NCI-H510A (cell line): ENCODE results near the gene ADGRG1.

ENCODE experiments used
- DNase-seq: peaks from one replicate; lab custom pipeline; 2025; lab: John Stamatoyannopoulos, UW

The ADGRG1 gene

DNA sequence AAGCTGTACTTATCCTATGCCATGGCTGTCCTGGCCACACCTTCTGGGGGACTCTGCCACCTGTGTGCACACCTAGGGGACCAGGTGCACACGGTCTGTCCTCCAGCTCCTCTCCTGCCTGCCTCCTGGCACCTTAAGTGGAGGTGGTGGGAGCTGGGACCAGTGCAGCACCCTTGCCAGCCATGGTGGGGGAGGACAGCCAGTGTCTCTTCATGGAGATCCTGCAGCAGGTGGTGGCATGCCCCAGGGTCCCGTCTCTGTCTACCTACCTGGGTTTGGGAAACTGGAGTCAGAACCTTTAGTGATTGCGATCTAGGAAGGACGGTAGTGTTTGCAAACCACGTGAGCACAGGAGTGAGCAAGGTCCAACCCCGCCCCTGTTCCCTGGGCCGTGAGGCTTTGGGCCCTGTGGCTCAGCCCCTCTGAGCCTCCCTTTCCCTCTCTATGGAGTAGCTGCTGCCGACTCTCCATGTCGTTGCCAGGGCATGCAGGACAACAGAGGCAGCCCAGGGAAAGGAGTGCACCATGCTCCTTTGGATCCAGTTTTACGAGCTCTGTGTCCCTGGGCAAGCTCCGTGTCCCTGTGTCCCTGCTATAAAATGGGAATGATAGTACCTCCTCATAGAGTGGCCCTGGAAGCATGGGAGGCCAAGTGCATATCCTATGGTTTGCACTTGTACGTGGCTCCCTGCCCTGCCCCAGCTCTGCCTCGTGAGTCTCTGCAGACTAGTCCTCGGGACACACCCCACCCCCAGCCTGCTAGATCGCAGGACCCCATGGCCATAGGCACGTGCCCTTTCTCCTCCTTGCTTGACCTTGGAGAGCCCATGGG lies 7.1 kb downstream of the ADGRG1 start:
- no peak for DNase-seq

DNA sequence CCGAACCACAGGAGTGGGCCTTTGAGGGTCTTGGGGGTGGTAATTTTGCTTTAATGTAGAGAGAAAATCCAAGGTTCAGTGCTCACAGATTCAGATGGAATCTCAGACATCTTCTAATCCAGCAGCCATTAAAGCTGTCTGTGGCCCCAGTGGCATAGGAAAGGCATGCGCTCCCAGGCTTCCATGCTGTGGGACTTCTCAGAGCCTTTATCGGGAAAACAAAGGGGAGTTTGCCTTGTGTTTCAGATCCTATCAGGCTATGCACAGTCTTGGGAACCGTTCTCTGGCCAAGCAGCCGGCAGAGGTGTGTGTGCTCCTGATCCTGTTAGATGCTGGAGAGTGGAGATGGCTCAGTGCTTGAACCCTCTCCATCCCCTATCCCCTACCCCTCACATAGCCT lies 7.8 kb downstream of the ADGRG1 start:
- no peak for DNase-seq

DNA sequence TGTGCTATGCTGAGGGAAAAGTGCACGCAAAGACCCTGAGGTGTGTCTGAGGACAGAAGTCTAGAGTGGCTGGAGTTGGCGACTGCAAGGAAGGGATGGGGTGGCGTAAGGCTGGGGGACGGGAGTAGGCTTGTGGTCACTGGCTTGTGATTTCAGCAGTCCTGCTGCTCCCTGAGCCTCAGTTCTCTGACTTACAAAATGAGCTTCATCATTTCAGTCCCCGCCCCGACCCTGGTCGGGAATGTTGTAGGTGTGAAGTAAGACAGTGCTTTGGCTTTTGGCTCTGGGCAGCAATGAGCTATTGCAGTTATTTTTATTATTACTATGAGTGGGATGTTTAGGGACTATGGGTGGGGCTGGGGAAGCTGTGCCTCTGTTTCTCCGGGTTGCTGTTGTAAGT lies 8.6 kb downstream of the ADGRG1 start:
- DNase-seq: no peak

DNA sequence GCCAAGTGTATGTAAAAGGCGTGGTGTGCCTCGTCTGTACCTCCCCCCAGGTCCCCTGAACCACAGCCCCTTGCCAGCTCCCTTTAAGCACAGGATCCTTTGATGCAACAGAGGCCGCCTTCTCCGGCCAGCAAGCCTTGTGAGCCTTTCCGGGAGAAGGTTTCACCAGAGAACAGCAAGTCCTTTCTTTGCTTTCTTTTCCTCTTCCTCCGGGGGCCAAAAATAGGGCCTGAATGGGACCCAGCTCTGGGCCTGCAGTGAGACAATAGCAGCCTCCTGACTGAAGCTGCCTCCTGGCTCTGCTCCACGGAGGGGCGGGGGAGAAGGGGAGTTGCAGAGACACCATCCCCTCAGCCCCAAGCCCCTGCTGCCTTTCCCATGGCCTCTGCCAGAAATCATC lies 9.0 kb downstream of the ADGRG1 start:
- DNase-seq: no peak

DNA sequence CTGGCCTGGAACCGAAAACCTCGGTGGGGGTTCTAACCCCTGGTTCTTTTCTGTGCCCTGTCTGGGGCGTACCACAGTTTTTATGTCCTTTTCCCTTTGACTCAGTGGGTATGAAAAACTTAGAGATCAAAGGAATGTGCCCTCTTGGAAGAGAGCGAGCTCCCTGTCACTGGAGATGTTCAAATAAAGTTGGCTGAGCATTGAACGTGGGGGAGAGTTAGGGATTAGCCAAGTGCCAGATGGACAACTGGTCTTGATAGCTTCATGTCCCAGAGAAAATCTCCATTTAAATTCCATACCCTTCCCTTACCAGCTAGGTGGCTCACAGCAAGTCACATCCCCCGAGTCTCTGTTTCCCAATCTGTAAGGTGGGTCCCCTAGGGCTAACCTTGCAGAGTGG lies 9.5 kb downstream of the ADGRG1 start:
- no peak for DNase-seq

DNA sequence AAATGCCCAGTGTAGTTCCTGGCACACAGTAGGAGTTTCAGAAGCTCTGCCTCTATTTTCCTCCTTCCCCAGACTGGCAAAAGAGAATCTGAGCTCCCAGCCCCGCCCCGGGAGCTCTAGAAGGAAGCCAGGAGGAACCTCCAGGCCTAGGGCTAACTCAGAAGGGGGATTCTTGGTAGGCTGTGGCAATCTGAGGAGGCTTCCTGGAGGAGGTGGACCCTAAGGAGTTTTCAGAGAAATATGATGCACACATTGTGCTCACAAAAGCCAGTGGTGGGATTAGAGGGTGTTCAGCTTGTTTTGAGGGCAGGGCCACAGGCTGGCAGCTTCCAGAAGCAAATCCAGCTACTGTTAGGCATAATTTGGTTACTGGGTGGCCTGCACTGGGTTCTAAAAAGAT lies 10.0 kb downstream of the ADGRG1 start:
- DNase-seq: no peak

DNA sequence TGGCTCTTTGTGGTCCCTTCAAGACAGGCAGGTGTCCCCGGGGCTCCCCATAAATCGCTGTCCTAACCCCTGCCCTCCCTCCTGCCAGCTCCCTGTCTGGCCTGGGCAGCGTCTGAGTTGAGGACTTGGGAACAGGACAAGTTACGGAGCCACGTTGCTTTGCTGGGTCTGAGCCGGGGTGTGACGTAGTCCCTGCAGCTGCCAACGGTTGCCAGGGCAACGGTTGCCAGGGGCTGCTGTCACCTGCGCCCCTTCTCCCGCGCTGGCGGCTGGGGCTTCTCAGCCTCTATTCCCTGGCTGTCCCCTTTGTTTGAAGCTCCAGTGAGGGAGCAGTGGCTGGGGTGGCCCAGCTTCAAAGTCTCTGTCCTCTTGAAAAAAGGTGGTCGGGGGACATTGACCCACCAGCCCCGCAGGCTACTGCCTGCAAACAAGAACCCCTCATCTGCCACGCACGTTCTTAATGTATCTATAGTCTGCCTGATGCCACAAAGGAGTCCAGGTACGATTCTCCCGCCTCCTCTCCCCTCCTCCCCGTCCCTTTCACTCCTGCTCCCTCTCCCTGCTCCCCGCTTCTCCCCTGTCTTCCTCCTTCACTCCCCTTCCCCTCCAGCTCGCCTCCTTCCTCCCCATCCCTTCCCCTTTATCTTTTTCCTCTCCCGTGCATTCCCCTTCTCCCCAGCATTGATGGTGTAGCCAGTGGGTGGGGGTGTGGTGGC lies 10.9 kb downstream of the ADGRG1 start:
- peak; percentile 59 for DNase-seq

DNA sequence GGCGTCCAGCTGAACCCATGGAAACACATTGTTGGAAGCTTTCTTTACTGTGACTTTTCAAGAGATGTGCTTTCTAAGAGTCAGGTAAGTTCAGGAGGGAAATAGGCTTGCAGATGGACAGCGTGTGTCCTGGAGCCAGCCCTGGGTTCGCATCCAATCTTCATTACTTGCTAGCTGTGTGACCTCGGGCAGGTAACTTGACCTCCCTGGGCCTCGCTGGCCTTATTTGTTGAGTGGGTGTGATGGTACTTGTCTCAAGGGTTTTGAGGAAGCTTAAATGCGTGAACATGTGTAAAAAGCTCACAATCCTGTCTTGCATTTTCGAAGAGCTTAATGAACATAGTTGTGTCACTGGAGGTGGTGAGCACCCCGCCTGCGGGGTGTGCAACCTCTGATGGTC lies 11.8 kb downstream of the ADGRG1 start:
- DNase-seq: no peak

DNA sequence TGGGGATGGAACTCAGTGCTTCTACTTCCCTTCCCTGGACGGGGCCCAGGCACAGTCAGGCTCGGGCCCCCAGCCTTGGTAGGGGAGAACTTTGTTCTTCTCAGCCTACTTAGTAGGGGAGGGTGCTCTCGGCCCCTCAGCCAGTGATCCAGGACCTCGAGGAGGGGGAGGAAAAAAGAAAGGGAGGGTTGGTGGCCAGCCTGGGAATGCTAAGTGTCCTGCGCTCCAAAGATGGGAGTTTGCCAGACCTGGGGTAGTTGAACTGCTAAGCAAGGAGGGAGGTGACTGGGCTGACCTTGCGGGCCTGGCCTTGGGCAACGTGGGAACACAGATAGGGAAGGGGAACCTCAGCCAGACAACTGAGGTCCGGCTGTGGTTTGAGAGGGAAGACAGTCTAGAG lies 12.2 kb downstream of the ADGRG1 start:
- DNase-seq: no peak

DNA sequence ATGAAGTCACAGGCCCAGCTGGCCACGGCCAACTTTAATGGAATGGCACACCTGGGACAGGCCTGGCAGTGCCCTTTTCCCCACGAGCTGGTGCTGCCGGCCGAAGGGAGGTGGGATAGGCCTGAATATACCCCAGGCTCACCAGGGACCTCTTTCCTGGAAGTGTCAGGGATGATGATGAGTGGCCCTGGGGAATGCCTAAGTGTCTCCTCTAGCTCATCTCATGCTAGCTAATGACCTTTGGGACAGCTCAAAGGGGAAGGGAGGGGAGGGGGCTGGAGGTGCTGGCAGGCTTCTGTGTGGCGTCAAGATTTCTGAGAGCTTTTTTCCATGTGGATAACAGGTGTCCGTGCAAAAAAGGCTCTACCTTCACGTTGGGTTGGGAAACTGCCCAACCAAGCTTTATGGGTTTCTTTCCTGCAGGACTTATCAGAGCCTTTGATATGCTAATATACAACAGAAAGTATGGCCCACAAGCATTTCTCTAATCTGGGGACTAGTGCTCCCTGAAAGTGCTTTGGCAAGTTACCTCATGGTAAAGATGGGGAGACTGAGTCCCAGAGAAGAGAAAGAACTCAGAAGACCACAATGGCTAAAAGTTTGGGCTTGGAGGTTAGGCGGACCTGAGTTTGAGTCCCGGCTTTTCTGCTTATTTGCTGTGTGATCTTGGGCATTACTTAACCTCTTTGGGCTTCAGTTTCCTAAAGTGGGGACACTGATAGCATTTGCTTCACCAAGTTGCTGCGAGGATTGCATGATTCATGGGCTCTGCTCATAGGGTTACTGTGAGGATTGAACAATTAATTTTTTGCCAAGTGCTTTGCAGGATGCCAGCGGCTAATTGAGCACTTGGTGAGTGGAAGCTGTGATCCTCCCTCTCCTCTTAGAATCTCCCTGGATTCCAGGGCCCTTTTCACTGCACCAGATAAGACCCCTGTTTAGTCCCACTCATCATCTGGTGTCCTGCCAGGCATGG lies 14.0 kb downstream of the ADGRG1 start:
- no peak for DNase-seq

DNA sequence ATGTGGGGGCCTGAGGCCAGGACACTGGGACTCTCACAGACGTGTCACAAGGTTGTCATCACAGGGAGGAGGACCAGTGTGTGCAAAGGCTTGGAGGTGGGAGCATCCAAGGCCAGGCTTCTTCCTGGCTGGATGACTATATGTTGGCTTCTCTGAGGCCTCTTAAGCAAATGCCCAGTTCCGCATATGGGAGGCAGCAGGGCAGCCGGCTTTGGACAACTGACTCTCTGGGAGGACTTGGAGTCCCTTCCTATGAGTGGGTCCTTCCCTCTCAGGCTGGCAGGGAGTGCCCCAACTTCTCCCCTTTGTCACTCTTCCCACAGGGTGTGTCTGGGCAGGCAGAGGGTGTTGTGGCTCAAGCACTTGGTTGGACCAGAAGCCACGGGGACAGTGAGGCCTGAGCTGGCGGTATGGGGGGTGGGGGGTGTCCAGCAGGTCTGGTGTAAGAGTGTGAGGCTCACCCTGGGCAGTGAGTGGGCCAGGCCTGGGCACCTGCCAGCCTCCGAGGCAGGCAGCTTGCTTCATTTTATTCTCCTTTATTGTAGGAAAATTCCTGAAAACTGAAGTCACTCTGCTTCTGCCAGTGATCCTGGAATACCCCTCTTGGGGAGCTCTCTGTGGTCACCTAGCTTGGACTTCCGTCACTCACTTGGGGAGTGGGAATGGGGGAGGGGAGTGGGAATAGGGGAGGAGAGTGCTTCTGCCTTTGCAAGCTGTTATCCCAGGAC lies 14.9 kb downstream of the ADGRG1 start:
- no peak for DNase-seq

DNA sequence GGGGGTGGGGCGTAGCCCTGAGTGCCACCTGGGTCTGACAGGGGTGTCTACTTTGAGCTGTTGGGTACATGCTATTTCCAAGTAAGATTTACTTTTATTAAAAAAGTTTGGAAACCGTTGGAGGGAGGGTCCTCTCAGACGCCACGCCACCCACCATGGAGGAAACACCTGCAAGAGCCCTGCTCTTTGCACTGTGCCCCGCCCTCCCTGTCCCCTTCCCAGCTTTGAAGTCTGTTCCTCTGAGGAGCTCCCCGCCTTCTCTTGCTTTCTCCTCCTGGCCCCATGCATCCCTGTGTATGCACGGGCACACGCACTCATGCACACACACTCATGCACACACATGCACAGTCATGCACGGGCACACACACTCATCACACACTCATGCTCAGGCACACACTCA lies 15.5 kb downstream of the ADGRG1 start:
- DNase-seq: no peak

DNA sequence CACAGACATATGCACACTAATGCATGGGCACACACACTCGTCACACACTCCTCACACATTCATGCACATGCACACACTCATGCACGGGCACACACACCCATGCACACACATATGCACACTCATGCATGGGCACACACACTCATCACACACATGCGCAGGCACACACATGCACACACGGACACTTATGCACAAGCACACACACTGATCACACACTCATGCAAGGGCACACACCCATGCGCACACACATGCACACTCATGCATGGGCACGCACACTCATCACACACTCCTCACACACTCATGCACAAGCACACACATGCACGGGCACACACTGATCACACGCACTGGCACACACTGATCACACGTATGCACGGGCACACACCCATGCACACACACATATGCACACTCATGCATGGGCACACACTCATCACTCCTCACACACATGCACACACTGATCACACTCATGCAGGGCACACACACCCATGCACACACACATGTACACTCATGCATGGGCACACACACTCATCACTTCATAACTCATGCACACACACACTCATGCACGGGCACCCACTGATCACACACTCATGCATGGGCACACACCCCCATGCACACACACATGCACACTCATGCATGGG lies 16.1 kb downstream of the ADGRG1 start:
- DNase-seq: no peak

DNA sequence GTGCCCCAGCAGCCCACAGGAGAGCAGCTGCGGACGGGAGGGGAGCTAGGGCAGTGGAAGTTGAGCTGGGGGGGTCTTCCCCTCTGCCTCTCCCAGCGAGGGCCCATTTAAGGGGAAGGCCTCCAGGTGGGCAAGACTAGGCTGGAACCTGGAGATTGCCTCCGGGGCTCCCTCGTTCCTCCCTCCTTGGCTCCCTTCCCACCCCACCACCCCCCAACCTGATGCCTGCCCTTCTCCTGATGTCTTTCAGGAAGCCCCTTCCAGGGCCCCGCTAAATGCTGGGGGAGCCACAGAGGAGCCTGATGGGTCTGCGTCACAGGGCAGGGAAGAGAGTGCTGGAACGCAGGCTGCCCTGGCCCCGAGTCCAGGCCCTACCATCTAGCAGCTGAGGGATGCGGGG lies 16.7 kb downstream of the ADGRG1 start:
- no peak for DNase-seq

DNA sequence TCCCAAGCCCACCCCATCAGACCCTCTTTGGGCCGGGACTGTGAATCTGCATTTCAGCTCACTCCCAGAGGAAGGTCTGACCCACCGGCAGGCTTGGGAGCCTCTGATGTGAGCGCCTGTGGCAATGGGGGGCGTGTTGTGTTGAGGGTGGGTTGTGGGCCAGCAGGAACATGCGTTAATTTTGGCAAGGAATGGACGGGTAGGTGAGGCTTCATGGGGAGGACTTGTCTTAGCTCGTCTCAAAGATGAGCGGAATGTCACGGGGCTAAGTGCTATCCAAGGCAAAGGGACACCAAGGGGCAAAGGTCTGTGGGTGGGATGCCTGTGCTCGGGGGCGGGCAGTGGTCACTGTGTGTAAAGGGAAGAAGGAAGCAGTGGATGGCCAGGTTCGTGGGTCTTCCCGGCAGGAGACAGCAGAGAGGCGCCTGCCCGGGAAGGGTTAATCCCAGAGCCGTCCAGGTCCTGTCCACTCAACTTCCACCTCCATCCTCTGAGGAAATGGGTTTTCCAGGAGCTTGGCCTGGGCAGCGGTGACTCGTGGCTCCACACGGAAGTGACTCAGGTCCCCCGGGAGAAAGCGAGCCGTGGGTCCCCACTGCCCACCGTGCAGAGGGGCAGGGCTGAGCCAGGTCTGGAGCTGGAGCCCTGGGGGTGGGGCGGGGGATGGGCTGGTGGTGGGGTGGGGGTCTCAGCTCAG lies 17.4 kb downstream of the ADGRG1 start:
- no peak for DNase-seq

DNA sequence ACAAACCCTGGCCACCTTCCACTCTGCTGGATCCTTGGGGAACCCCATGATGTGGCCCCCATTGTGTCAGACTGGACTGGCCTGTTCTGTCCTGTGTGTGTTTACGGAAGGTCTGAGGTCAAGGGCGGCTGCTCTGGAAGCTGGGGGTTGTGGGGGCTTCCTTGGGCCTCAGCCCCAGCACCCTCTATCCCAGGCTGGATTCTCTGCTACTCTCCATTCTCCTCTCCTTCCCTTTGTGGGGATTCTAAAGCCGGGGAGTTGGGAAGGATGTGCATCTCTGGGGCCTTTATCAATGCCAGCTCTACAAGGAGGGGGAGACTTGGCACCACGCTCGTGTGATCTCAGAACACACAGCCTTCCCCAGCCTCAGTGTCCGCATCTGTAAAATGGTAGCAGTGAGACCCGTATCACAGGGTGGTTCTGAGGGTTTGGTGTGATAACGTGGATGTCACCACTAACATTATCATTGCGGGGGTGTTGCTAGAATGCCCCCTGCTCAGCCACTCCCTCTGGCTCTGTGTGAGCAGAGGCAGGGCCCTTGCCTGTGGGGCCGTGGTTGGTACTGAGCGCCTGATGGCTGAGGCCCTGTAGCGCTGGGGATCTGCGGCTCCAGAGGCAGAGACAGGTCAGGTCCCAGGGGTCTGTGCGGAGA lies 18.1 kb downstream of the ADGRG1 start:
- no peak for DNase-seq

DNA sequence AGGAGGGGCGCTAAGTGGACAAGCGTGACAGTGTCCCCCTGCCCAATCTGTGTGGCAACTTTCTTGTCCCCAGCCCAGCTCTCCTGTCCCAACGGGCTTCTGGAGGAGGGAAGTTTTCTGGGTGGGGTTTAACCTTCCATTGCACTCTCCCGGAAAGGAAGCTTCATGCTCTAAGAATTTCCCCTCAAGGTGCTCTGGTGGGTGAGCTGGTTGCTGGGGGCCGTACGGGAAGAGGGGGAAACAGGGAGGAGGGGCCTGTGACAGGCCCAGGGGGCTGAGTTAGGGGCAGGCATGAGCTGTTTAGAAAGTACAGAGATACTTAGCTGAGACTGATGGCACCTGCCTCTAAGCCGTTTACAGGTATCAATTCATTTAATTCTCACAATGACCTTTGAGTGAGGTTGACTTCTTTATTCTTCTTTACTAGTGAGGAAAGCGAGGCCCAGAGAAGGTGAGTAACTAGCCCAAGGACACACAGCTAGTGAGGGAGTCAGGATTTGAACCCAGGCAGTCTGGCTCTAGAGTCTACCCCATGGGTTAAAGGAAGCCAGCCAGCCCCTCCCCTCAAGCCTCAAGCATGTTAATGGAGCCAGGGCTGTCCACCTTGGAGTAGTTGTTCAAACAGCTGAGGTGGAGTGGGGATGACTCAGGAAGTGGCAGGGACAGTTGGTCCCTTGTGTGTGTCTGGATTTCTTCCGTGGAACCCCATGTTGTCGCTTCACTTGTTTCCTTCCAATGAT lies 18.9 kb downstream of the ADGRG1 start:
- DNase-seq: no peak

DNA sequence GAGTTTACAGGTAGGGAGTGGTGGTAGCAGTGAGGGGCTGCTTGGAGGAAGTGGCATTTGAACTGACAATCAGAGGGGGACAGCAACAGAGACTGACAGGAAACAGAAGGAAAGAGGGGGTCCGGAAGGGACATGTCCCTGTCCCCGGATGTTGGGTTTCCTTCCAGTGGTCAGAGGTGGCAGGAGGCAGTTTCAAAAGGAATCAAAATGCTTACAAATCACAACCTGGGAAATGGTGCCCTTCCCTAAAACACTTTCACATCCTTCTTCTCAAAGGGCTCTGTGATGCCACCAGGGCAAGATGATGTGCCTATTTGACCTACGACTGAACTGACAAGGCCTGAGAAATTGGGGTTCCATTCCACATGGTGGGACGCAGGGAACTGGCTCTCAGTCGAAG lies 19.7 kb downstream of the ADGRG1 start:
- DNase-seq: no peak
